GM12891 (cell line): ENCODE results near the gene CORO2B.

Experiments used
- POLR2A ChIP-seq: IDR thresholded peaks from 2 replicates; pipeline ENCODE4 v1.6.1; 2011; ENCODE audit warnings: low read depth, low read length, control low read depth
- POLR2AphosphoS5 ChIP-seq: IDR thresholded peaks from 2 replicates; pipeline ENCODE4 v1.6.1; 2011; ENCODE audit warnings: low read depth, low read length, control low read depth
- POU2F2 ChIP-seq: IDR thresholded peaks from 2 replicates; pipeline ENCODE4 v1.6.1; 2011; ENCODE audit warnings: low read depth, mild to moderate bottlenecking, control low read depth, low read length, moderate library complexity
- SPI1 ChIP-seq: IDR thresholded peaks from 2 replicates; pipeline ENCODE4 v1.6.1; 2011; ENCODE audit warnings: low read depth, low read length, control low read depth
- TAF1 ChIP-seq: IDR thresholded peaks from 2 replicates; pipeline ENCODE4 v1.6.1; 2011; ENCODE audit warnings: low read depth, low read length, control low read depth

DNA sequence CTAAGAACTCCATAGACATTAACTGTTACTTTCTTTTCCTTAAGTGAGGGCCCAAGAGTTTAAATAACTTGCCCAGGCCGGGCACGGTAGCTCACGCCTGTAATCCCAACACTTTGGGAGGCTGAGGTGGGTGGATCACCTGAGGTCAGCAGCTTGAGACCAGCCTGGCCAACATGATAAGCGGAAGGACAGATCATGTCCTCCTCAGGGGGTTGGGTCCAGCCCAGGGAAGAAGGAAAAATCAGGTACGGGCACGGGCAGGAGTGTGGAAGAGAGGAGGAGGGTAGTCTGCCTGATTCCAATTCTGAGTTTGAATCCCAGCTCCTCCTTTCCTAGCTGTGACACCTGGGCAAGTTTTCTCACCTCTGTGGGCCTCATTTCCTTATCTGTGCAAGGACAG, 123.1 kb downstream of the CORO2B start:
- TF ChIP-seq POLR2A: no peak
- TF ChIP-seq POLR2AphosphoS5: no peak
- TF ChIP-seq TAF1: no peak
- TF ChIP-seq POU2F2: no peak
- TF ChIP-seq SPI1: no peak
